Measurements from ENCODE around the gene IGF2BP2.
"Not testable (repeated sequence)": the region's sequence is repeated elsewhere in the genome, so short reads cannot be mapped to it uniquely, and the experiment has no call there.

IGF2BP2 gene

GRCh38 chr3:185657691-185658503, 166.9 kb downstream of the IGF2BP2 start:
- DNase-seq = no peak

GRCh38 chr3:185657211-185657610, 167.6 kb downstream of the IGF2BP2 start:
- no peak for DNase-seq

GRCh38 chr3:185656321-185656840, 168.5 kb downstream of the IGF2BP2 start:
- DNase-seq = no peak

- no peak for DNase-seq
These were observed 169.2 kb downstream of the IGF2BP2 start for GRCh38 chr3:185655426-185656320.

GRCh38 chr3:185654758-185655145, 170.1 kb downstream of the IGF2BP2 start:
- no peak for DNase-seq

GRCh38 chr3:185653949-185654757, 170.7 kb downstream of the IGF2BP2 start:
- DNase-seq = no peak

- no peak for DNase-seq
These were observed 172.9 kb downstream of the IGF2BP2 start for GRCh38 chr3:185651971-185652370.

- no peak for DNase-seq
These were observed 175.4 kb downstream of the IGF2BP2 start for GRCh38 chr3:185649414-185649813.

GRCh38 chr3:185648396-185648795, 176.4 kb downstream of the IGF2BP2 start:
- no peak for DNase-seq

GRCh38 chr3:185647880-185648210, 177.0 kb downstream of the IGF2BP2 start:
- no peak for DNase-seq

GRCh38 chr3:185647134-185647879, 177.5 kb downstream of the IGF2BP2 start:
- no peak for DNase-seq

GRCh38 chr3:185646382-185647133, 178.3 kb downstream of the IGF2BP2 start:
- no peak for DNase-seq

GRCh38 chr3:185645596-185646381, 179.1 kb downstream of the IGF2BP2 start:
- DNase-seq = peak; percentile 15

GRCh38 chr3:185645191-185645590, 179.7 kb downstream of the IGF2BP2 start:
- DNase-seq = not testable (repeated sequence)

- no peak for DNase-seq
These were observed 184.5 kb downstream of the IGF2BP2 start for GRCh38 chr3:185640308-185640707.

GRCh38 chr3:185639632-185640206, 185.1 kb downstream of the IGF2BP2 start:
- no peak for DNase-seq

- not testable (repeated sequence) for DNase-seq
These were observed 186.2 kb downstream of the IGF2BP2 start for GRCh38 chr3:185638651-185639050.

- no peak for DNase-seq
These were observed 187.5 kb downstream of the IGF2BP2 start for GRCh38 chr3:185637388-185637787.

- no peak for DNase-seq
These were observed 191.8 kb downstream of the IGF2BP2 start for GRCh38 chr3:185632996-185633395.

Data from NCI-H510A (cell line).